Measurements from ENCODE around the gene STPG3. TPM values are rescaled to one million over a fixed set of nuclear protein-coding genes. Genes with fewer than 3 reads are reported as not detected.
A peak's percentile ranks its signal among the peaks of the same experiment; 100 is the strongest.

The STPG3 gene
- total RNA-seq, 5 donors from 2014 or later (not counting 1 experiment from before 2014, with no cell fraction given), result 0.54 TPM; not detected in 4

DNA sequence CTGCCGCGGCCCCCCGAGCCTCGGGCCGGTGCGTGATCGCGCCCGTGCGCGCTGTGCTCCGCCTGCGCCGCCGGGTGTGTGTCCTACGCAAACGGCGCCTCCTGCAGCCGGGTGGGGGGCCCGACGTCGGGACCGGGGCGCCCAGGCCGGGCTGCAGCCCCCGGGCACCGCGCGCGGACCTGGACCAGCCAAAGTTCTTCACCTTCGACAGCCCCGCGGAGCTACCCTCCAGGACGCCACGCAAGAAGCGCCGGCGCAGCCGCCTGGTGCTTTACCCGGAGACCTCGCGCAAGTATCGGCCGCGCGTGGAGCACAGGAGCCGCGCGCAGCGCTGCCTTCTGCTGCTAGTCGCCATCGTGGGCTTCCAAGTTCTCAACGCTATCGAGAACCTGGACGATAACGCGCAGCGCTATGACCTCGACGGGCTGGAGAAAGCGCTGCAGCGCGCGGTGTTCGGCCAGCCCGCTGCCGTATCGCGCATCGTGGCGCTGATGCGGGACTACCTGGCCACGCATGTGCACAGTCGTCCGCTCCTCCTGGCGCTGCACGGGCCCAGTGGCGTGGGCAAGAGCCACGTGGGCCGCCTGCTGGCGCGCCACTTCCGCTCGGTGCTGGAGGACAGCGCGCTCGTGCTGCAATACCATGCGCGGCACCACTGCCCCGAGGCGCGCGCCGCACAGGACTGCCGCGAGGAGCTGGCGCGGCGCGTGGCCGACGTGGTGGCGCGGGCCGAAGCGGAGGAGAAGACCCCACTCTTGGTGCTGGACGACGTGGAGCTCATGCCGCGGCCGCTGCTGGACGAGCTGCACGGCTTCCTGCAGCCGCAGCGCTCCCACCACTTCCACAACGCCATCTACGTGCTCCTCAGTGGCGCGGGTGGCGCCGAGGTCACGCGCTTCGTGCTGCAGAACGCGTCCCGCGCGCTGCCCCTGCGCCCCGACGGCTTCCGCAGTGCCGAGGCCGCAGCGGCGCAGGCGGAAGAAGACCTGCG lies 27.9 kb downstream of the STPG3 start:
- ChIA-PET CTCF (no interaction called here), POLR2A (no interaction called here)
- DNase-seq (no peak), ATAC-seq (replicated peaks in 1 of 4) (no peak)
- no peaks in the 10 kb centered on the region for H3K9me3 ChIP-seq
- peaks cover 0 to 5% of the 10 kb centered on the region in 2 donors for H3K36me3 ChIP-seq (ENCODE audit: control insufficient read depth in 2 of 2, extremely low read depth in 1 of 2, insufficient read depth in 1 of 2, low read length in 1 of 2)
- H3K27ac ChIP-seq (ENCODE audit: low read length), result no peak overlapping the region
- 96% methylated on average over 128 of the region's 139 CpGs for WGBS (ENCODE audit: insufficient coverage)
- H3K4me1 ChIP-seq (ENCODE audit: control insufficient read depth in 1 of 2, extremely low read depth in 1 of 2, insufficient read depth in 2 of 2, low read length in 2 of 2), result peaks cover 9 to 27% of the 10 kb centered on the region in 2 experiments
- H3K4me1 Mint-ChIP-seq, result peaks cover 11 to 28% (median 26%) of the 10 kb centered on the region in 3 donors
- H3K27me3 ChIP-seq (replicated peaks in 1 of 2; ENCODE audit: control insufficient read depth in 2 of 2, extremely low read depth in 1 of 2, insufficient read depth in 2 of 2, low read length in 1 of 2), result peaks cover 0 to 46% of the 10 kb centered on the region in 2 experiments
- no peak overlapping the region for H3K4me3 ChIP-seq (ENCODE audit: control insufficient read depth in 1 of 2, extremely low read depth in 1 of 2, low read length in 1 of 2)
- no peaks in the 10 kb centered on the region for H3K9me3 Mint-ChIP-seq
- no peak overlapping the region for H3K4me3 Mint-ChIP-seq
- H3K27ac Mint-ChIP-seq, result no peak overlapping the region
- H3K36me3 Mint-ChIP-seq, result no peaks in the 10 kb centered on the region
- peaks cover 0 to 23% of the 10 kb centered on the region in 2 donors for H3K27me3 Mint-ChIP-seq

- ChIA-PET POLR2A (no interaction called here), CTCF (no interaction called here)
- H3K4me3 Mint-ChIP-seq, result no peak overlapping the region
- 96% methylated on average over 38 of the region's 41 CpGs for WGBS (ENCODE audit: insufficient coverage)
- no peak for ATAC-seq (replicated peaks in 1 of 4)
- Histone ChIP-seq H3K4me3 (ENCODE audit: control insufficient read depth in 1 of 2, extremely low read depth in 1 of 2, low read length in 1 of 2) (no peak overlapping the region), H3K27me3 (replicated peaks in 1 of 2; ENCODE audit: control insufficient read depth in 2 of 2, extremely low read depth in 1 of 2, insufficient read depth in 2 of 2, low read length in 1 of 2) (peaks cover 0 to 46% of the 10 kb centered on the region in 2 experiments), H3K4me1 (ENCODE audit: control insufficient read depth in 1 of 2, extremely low read depth in 1 of 2, insufficient read depth in 2 of 2, low read length in 2 of 2) (peaks cover 9 to 27% of the 10 kb centered on the region in 2 experiments), H3K27ac (ENCODE audit: low read length) (no peak overlapping the region), H3K9me3 (no peaks in the 10 kb centered on the region), H3K36me3 (ENCODE audit: control insufficient read depth in 2 of 2, extremely low read depth in 1 of 2, insufficient read depth in 1 of 2, low read length in 1 of 2) (no peaks in the 10 kb centered on the region)
- peaks cover 0 to 23% of the 10 kb centered on the region in 2 donors for H3K27me3 Mint-ChIP-seq
- H3K9me3 Mint-ChIP-seq, result no peaks in the 10 kb centered on the region
- DNase-seq, result no peak
- no peak overlapping the region for H3K27ac Mint-ChIP-seq
- H3K36me3 Mint-ChIP-seq, result no peaks in the 10 kb centered on the region
- peaks cover 11 to 26% (median 24%) of the 10 kb centered on the region in 3 donors for H3K4me1 Mint-ChIP-seq
These were observed 28.8 kb downstream of the STPG3 start for GRCh38 chr9:137279741-137280473.

- no peaks in the 10 kb centered on the region for H3K9me3 ChIP-seq
- Mint-ChIP-seq H3K4me1 (peaks cover 10 to 20% (median 18%) of the 10 kb centered on the region in 3 donors), H3K27me3 (peaks cover 0 to 17% of the 10 kb centered on the region in 2 donors), H3K4me3 (no peak overlapping the region), H3K27ac (no peak overlapping the region), H3K36me3 (no peaks in the 10 kb centered on the region), H3K9me3 (no peaks in the 10 kb centered on the region)
- ATAC-seq (replicated peaks in 1 of 4) (peak in 1 of 4 experiments; percentile 50), DNase-seq (peak in 1 of 35 experiments; percentile 31)
- H3K4me3 ChIP-seq (ENCODE audit: control insufficient read depth in 1 of 2, extremely low read depth in 1 of 2, low read length in 1 of 2), result peak overlapping the region in 1 of 2 donors; percentile 15
- H3K4me1 ChIP-seq (ENCODE audit: control insufficient read depth in 1 of 2, extremely low read depth in 1 of 2, insufficient read depth in 2 of 2, low read length in 2 of 2), result peaks cover 9 to 27% of the 10 kb centered on the region in 2 experiments
- ChIA-PET POLR2A (no interaction called here), CTCF (no interaction called here)
- 44% methylated on average over 73 of the region's 85 CpGs for WGBS (ENCODE audit: insufficient coverage)
- H3K27me3 ChIP-seq (replicated peaks in 1 of 2; ENCODE audit: control insufficient read depth in 2 of 2, extremely low read depth in 1 of 2, insufficient read depth in 2 of 2, low read length in 1 of 2), result peaks cover 0 to 43% of the 10 kb centered on the region in 2 experiments
- H3K27ac ChIP-seq (ENCODE audit: low read length), result no peak overlapping the region
- H3K36me3 ChIP-seq (ENCODE audit: control insufficient read depth in 2 of 2, extremely low read depth in 1 of 2, insufficient read depth in 1 of 2, low read length in 1 of 2), result no peaks in the 10 kb centered on the region
These were observed 29.6 kb downstream of the STPG3 start for GRCh38 chr9:137280474-137281344.

DNA sequence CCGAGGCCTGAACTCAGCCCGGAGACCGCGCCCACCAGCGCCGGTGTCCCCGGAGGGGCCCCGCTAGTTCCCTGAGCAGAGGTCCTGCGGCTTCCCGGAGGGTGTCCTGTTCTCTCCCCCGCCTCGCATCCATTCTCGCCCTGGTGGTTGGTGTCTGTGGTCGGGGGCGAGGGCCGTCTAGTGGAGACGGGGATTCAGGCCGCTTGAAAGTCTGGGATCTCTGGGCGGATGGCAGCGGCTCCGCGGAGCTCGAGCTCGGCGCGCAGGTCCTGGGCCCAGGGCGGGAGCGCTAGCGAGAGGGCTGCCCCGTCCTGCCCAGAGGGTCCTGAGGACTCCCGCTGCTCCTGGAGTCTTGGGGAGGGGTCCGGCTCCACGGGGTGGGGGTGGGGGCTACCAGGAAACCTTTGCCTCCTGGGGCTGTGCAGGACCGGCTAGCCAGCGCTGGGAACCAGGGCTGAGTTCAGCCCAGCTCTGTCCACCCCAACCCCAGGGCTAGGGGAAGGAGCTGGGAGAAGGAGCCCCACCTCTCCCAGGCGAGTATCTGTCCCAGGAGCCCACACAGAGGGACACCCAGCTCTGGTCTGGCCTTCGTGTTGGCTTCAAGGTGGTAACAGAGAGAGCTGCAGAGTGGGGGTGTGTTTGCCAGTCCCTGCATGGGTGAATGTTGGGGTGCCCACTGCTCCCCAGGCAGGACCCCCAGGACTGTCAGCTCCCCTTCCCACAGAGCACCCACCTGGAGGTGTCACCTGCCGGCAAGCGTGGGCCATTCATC lies 30.4 kb downstream of the STPG3 start:
- peak overlapping the region in 1 of 2 donors; percentile 15 for H3K4me3 ChIP-seq (ENCODE audit: control insufficient read depth in 1 of 2, extremely low read depth in 1 of 2, low read length in 1 of 2)
- CTCF ChIA-PET, result no interaction called here
- H3K4me1 ChIP-seq (ENCODE audit: control insufficient read depth in 1 of 2, extremely low read depth in 1 of 2, insufficient read depth in 2 of 2, low read length in 2 of 2), result peaks cover 9 to 27% of the 10 kb centered on the region in 2 experiments
- H3K27me3 ChIP-seq (replicated peaks in 1 of 2; ENCODE audit: control insufficient read depth in 2 of 2, extremely low read depth in 1 of 2, insufficient read depth in 2 of 2, low read length in 1 of 2), result peaks cover 0 to 36% of the 10 kb centered on the region in 2 experiments
- DNase-seq (no peak), ATAC-seq (replicated peaks in 1 of 4) (no peak)
- no peaks in the 10 kb centered on the region for H3K9me3 ChIP-seq
- POLR2A ChIA-PET, result no interaction called here
- Mint-ChIP-seq H3K9me3 (no peaks in the 10 kb centered on the region), H3K4me3 (no peak overlapping the region), H3K4me1 (peaks cover 8 to 17% (median 16%) of the 10 kb centered on the region in 3 donors), H3K27ac (no peak overlapping the region), H3K36me3 (no peaks in the 10 kb centered on the region), H3K27me3 (peaks cover 0 to 15% of the 10 kb centered on the region in 2 donors)
- no peaks in the 10 kb centered on the region for H3K36me3 ChIP-seq (ENCODE audit: control insufficient read depth in 2 of 2, extremely low read depth in 1 of 2, insufficient read depth in 1 of 2, low read length in 1 of 2)
- 82% methylated on average over 29 of the region's 39 CpGs for WGBS (ENCODE audit: insufficient coverage)
- H3K27ac ChIP-seq (ENCODE audit: low read length), result no peak overlapping the region

DNA sequence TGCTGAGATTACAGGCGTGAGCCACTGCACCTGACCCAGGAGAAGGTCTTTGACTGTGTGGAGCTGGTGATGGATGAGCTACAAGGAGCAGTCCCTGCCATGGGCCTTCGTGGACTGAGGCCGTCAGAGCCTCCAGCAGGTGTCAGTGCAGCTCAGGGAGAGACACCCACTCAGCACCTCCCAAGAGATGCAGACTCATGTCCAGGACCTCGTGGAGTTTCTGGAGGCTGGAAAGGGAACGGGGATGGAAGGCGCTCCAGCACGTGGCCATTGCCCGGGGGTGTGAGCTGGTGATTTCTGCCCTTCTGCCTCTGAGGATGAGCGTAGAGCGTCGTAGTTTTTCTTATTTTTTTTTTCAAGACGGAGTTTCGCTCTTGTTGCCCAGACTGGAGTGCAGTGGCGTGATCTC lies 35.9 kb downstream of the STPG3 start:
- 66% methylated on average over 11 of the region's 14 CpGs for WGBS (ENCODE audit: insufficient coverage)
- peaks cover 0 to 20% of the 10 kb centered on the region in 2 experiments for H3K27me3 ChIP-seq (replicated peaks in 1 of 2; ENCODE audit: control insufficient read depth in 2 of 2, extremely low read depth in 1 of 2, insufficient read depth in 2 of 2, low read length in 1 of 2)
- H3K9me3 ChIP-seq, result no peaks in the 10 kb centered on the region
- no peak overlapping the region for H3K4me3 ChIP-seq (ENCODE audit: control insufficient read depth in 1 of 2, extremely low read depth in 1 of 2, low read length in 1 of 2)
- Mint-ChIP-seq H3K27ac (no peak overlapping the region), H3K27me3 (peaks cover 6 to 10% of the 10 kb centered on the region in 2 donors), H3K4me3 (no peak overlapping the region), H3K36me3 (no peaks in the 10 kb centered on the region), H3K4me1 (peaks cover 0 to 5% (median 2%) of the 10 kb centered on the region in 3 donors), H3K9me3 (no peaks in the 10 kb centered on the region)
- ChIA-PET CTCF (interaction anchor here (0.6 to 0.7 kb wide), 3 partner anchors 96 to 874 kb away, joined by 3 to 8 read pairs (median 3); no protein-coding TSS in a partner anchor), POLR2A (no interaction called here)
- H3K4me1 ChIP-seq (ENCODE audit: control insufficient read depth in 1 of 2, extremely low read depth in 1 of 2, insufficient read depth in 2 of 2, low read length in 2 of 2), result no peaks in the 10 kb centered on the region
- no peak overlapping the region for H3K27ac ChIP-seq (ENCODE audit: low read length)
- peak in 2 of 35 experiments; percentile 34 to 48 for DNase-seq
- peak; percentile 52 to 75 (median 58) for ATAC-seq (replicated peaks in 1 of 4)
- H3K36me3 ChIP-seq (ENCODE audit: control insufficient read depth in 2 of 2, extremely low read depth in 1 of 2, insufficient read depth in 1 of 2, low read length in 1 of 2), result no peaks in the 10 kb centered on the region
